ENCODE data around the gene NCAPG2. TPM values are rescaled to one million over a fixed set of nuclear protein-coding genes. Genes with fewer than 3 reads are reported as not detected.

The NCAPG2 gene
- polyA plus RNA-seq, 1 donor (not counting 4 experiments of a cell fraction or from before 2014, with no cell fraction given): 16.5 TPM

- Histone ChIP-seq H2AFZ (ENCODE audit: control insufficient read depth, low read length) (no peak overlapping the region), H3K36me3 (ENCODE audit: control insufficient read depth in 2 of 2, extremely low read depth in 1 of 2, insufficient read depth in 2 of 2, low read length in 2 of 2) (peaks cover 28 to 37% of the 10 kb centered on the region in 2 experiments), H3K27ac (ENCODE audit: control insufficient read depth, insufficient read depth, low read length) (no peak overlapping the region), H3K9me3 (ENCODE audit: control insufficient read depth, low read depth, low read length) (no peaks in the 10 kb centered on the region), H3K9ac (ENCODE audit: control insufficient read depth, extremely low read depth, insufficient read depth, low read length) (no peak overlapping the region), H4K20me1 (ENCODE audit: control insufficient read depth, extremely low read depth, insufficient read depth, low read length) (no peaks in the 10 kb centered on the region), H3K79me2 (ENCODE audit: control insufficient read depth, insufficient read depth, low read length) (no peaks in the 10 kb centered on the region), H3K27me3 (ENCODE audit: control insufficient read depth, extremely low read depth, insufficient read depth, low read length) (no peaks in the 10 kb centered on the region), H3K4me2 (ENCODE audit: control insufficient read depth, extremely low read depth, insufficient read depth, low read depth, low read length) (no peak overlapping the region), H3K4me1 (ENCODE audit: control insufficient read depth, extremely low read depth, insufficient read depth, low read length) (no peaks in the 10 kb centered on the region), H3K9me1 (ENCODE audit: control insufficient read depth, extremely low read depth, insufficient read depth, low read length) (no peaks in the 10 kb centered on the region), H3K4me3 (ENCODE audit: control insufficient read depth in 2 of 3, extremely low read depth in 1 of 3, insufficient read depth in 2 of 3, low read depth in 1 of 3, low read length in 3 of 3) (no peak overlapping the region)
- TF ChIP-seq EZH2 (IDR thresholded peaks at IDR 0.05; ENCODE audit: low read length) (no peak), CTCF (optimal IDR thresholded peaks at IDR 0.05 in 1 of 3, IDR thresholded peaks at IDR 0.05 in 1 of 3, conservative IDR thresholded peaks at IDR 0.05 in 1 of 3; ENCODE audit: extremely low read depth in 1 of 3, insufficient read depth in 2 of 3, low read length in 3 of 3) (no peak)
- DNase-seq (ENCODE audit: low read depth, low spot score) (no peak), FAIRE-seq (no peak)
- dilution Hi-C loops (cut with MboI; ENCODE audit: extremely low pct_ligation_motif_present, low sequenced_read_pairs): no loop called here
Observed at GRCh38 chr7:158741294-158741666, 36.7 kb upstream of the NCAPG2 start.

GRCh38 chr7:158740657-158741293, 36.2 kb upstream of the NCAPG2 start:
- H3K4me3 ChIP-seq (ENCODE audit: control insufficient read depth in 2 of 3, extremely low read depth in 1 of 3, insufficient read depth in 2 of 3, low read depth in 1 of 3, low read length in 3 of 3): no peak overlapping the region
- H3K27me3 ChIP-seq (ENCODE audit: control insufficient read depth, extremely low read depth, insufficient read depth, low read length): no peaks in the 10 kb centered on the region
- dilution Hi-C loops (cut with MboI; ENCODE audit: extremely low pct_ligation_motif_present, low sequenced_read_pairs): no loop called here
- DNase-seq (ENCODE audit: low read depth, low spot score): no peak
- no peak overlapping the region for H3K27ac ChIP-seq (ENCODE audit: control insufficient read depth, insufficient read depth, low read length)
- no peaks in the 10 kb centered on the region for H3K4me1 ChIP-seq (ENCODE audit: control insufficient read depth, extremely low read depth, insufficient read depth, low read length)
- TF ChIP-seq EZH2 (IDR thresholded peaks at IDR 0.05; ENCODE audit: low read length): no peak
- no peak for TF ChIP-seq CTCF (optimal IDR thresholded peaks at IDR 0.05 in 1 of 3, IDR thresholded peaks at IDR 0.05 in 1 of 3, conservative IDR thresholded peaks at IDR 0.05 in 1 of 3; ENCODE audit: extremely low read depth in 1 of 3, insufficient read depth in 2 of 3, low read length in 3 of 3)
- no peaks in the 10 kb centered on the region for H3K9me3 ChIP-seq (ENCODE audit: control insufficient read depth, low read depth, low read length)
- peaks cover 29 to 33% of the 10 kb centered on the region in 2 experiments for H3K36me3 ChIP-seq (ENCODE audit: control insufficient read depth in 2 of 2, extremely low read depth in 1 of 2, insufficient read depth in 2 of 2, low read length in 2 of 2)
- H3K9me1 ChIP-seq (ENCODE audit: control insufficient read depth, extremely low read depth, insufficient read depth, low read length): no peaks in the 10 kb centered on the region
- no peaks in the 10 kb centered on the region for H4K20me1 ChIP-seq (ENCODE audit: control insufficient read depth, extremely low read depth, insufficient read depth, low read length)
- no peaks in the 10 kb centered on the region for H3K79me2 ChIP-seq (ENCODE audit: control insufficient read depth, insufficient read depth, low read length)
- no peak for FAIRE-seq
- H3K4me2 ChIP-seq (ENCODE audit: control insufficient read depth, extremely low read depth, insufficient read depth, low read depth, low read length): no peak overlapping the region
- no peak overlapping the region for H3K9ac ChIP-seq (ENCODE audit: control insufficient read depth, extremely low read depth, insufficient read depth, low read length)
- no peak overlapping the region for H2AFZ ChIP-seq (ENCODE audit: control insufficient read depth, low read length)

Data from keratinocyte (primary cell).